MM.1S (cell line): Measurements from ENCODE around the gene KEAP1.

ENCODE experiments used
- DNase-seq: peaks from one replicate; pipeline ENCODE4 v3.0.0-alpha.2; 2015
- H2AFZ ChIP-seq: fragments of 300-600 bp; sonication (generic); 2 replicates; pipeline ENCODE4 v1.6.0; 2016; ENCODE audit warnings: antibody characterized with exemption, low read length
- H3F3A ChIP-seq: fragments of 300-600 bp; sonication (generic); 2 replicates; pipeline ENCODE4 v1.6.1; 2016; ENCODE audit warnings: mild to moderate bottlenecking, antibody characterized with exemption, low read length, moderate library complexity, mixed read lengths; ENCODE audit not compliant: insufficient read depth
- H3K27ac ChIP-seq: fragments of 300-600 bp; sonication (generic); 2 replicates; pipeline ENCODE4 v1.5.1; 2016; ENCODE audit warnings: mild to moderate bottlenecking, low read length
- H3K27me3 ChIP-seq: fragments of 300-600 bp; sonication (generic); replicated peaks from 2 replicates; pipeline ENCODE4 v1.6.0; 2016; ENCODE audit warnings: low read length; ENCODE audit not compliant: insufficient read depth
- H3K36me3 ChIP-seq: fragments of 300-600 bp; sonication (generic); replicated peaks from 2 replicates; pipeline ENCODE4 v1.6.1; 2016; ENCODE audit warnings: mild to moderate bottlenecking, low read length, mixed read lengths; ENCODE audit not compliant: insufficient read depth
- H3K4me1 ChIP-seq: fragments of 300-600 bp; sonication (generic); 2 replicates; pipeline ENCODE4 v1.6.1; 2016; ENCODE audit warnings: low read length, mixed read lengths
- H3K4me2 ChIP-seq: fragments of 300-600 bp; sonication (generic); 2 replicates; pipeline ENCODE4 v1.6.0; 2016; ENCODE audit warnings: low read depth, low read length
- H3K4me3 ChIP-seq: fragments of 300-600 bp; sonication (generic); 2 replicates; pipeline ENCODE4 v1.5.1; 2016; ENCODE audit warnings: low read length, mixed read lengths
- H3K79me2 ChIP-seq: fragments of 300-600 bp; sonication (generic); 2 replicates; pipeline ENCODE4 v1.6.1; 2016; ENCODE audit warnings: mixed run types, low read length, mixed read lengths
- H3K9ac ChIP-seq: fragments of 300-600 bp; sonication (generic); 2 replicates; pipeline ENCODE4 v1.6.1; 2016; ENCODE audit warnings: low read length, mixed read lengths
- H3K9me2 ChIP-seq: fragments of 300-600 bp; sonication (generic); replicated peaks from 2 replicates; pipeline ENCODE4 v1.6.1; 2016; ENCODE audit warnings: mild to moderate bottlenecking, low read length, mixed read lengths; ENCODE audit not compliant: insufficient read depth
- H3K9me3 ChIP-seq: fragments of 300-600 bp; sonication (generic); replicated peaks from 2 replicates; pipeline ENCODE4 v1.6.1; 2016; ENCODE audit warnings: mild to moderate bottlenecking, low read length, mixed read lengths; ENCODE audit not compliant: insufficient read depth
- H4K20me1 ChIP-seq: fragments of 300-600 bp; sonication (generic); 2 replicates; pipeline ENCODE4 v1.6.1; 2016; ENCODE audit warnings: mild to moderate bottlenecking, low read length, moderate library complexity, mixed read lengths; ENCODE audit not compliant: insufficient read depth
- EZH2 ChIP-seq: fragments of 300-600 bp; sonication (generic); optimal IDR thresholded peaks from 2 replicates; pipeline ENCODE3; 2017; ENCODE audit warnings: low read depth, mild to moderate bottlenecking, antibody characterized with exemption, low read length, mixed read lengths
- EZH2phosphoT487 ChIP-seq: fragments of 300-600 bp; sonication (generic); IDR thresholded peaks from 2 replicates; pipeline ENCODE4 v1.6.1; 2018; ENCODE audit warnings: antibody characterized with exemption, low read length
- TF ChIP-seq, protein P1 (sequence below): fragments of 300-600 bp; sonication (generic); IDR thresholded peaks from 2 replicates; pipeline ENCODE4 v1.5.1; 2016; ENCODE audit warnings: antibody characterized with exemption, low read length, mixed read lengths

The KEAP1 gene

DNA sequence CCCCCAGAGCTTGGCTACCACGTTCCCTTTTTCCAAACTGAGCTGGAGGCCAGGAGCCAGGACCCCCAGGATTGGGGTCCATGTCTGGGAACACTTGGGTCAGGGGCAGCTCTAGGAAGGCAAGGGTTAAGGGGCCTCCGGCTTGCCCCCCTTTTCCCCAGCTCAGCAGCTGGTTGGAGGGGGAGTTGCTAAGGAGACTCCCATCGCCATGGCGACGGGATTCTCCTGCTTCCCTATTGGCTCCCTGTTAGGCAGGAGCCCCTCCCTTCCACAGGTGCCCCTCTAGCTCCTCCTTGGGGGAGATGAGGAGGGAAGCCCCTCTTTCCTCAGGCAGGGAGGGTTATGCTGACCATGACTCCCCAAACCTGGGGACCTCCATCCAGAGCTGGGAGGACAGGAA is 48.9 kb downstream of the KEAP1 start:
- no peak overlapping the region for H3K4me3 ChIP-seq
- H3K9ac ChIP-seq, result no peak overlapping the region
- no peaks in the 10 kb centered on the region for H3K9me3 ChIP-seq
- H3K9me2 ChIP-seq, result no peaks in the 10 kb centered on the region
- no peaks in the 10 kb centered on the region for H3K79me2 ChIP-seq
- H3K27me3 ChIP-seq, result no peaks in the 10 kb centered on the region
- DNase-seq, result no peak
- H3K27ac ChIP-seq, result no peak overlapping the region
- H4K20me1 ChIP-seq, result no peaks in the 10 kb centered on the region
- no peaks in the 10 kb centered on the region for H3F3A ChIP-seq
- H3K36me3 ChIP-seq, result no peaks in the 10 kb centered on the region
- H3K4me2 ChIP-seq, result no peak overlapping the region
- no peaks in the 10 kb centered on the region for H3K4me1 ChIP-seq
- H2AFZ ChIP-seq, result no peak overlapping the region
- TF ChIP-seq EZH2phosphoT487 (no peak), EZH2 (no peak)
- TF ChIP-seq, protein P1, sequence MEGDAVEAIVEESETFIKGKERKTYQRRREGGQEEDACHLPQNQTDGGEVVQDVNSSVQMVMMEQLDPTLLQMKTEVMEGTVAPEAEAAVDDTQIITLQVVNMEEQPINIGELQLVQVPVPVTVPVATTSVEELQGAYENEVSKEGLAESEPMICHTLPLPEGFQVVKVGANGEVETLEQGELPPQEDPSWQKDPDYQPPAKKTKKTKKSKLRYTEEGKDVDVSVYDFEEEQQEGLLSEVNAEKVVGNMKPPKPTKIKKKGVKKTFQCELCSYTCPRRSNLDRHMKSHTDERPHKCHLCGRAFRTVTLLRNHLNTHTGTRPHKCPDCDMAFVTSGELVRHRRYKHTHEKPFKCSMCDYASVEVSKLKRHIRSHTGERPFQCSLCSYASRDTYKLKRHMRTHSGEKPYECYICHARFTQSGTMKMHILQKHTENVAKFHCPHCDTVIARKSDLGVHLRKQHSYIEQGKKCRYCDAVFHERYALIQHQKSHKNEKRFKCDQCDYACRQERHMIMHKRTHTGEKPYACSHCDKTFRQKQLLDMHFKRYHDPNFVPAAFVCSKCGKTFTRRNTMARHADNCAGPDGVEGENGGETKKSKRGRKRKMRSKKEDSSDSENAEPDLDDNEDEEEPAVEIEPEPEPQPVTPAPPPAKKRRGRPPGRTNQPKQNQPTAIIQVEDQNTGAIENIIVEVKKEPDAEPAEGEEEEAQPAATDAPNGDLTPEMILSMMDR, result no peak

DNA sequence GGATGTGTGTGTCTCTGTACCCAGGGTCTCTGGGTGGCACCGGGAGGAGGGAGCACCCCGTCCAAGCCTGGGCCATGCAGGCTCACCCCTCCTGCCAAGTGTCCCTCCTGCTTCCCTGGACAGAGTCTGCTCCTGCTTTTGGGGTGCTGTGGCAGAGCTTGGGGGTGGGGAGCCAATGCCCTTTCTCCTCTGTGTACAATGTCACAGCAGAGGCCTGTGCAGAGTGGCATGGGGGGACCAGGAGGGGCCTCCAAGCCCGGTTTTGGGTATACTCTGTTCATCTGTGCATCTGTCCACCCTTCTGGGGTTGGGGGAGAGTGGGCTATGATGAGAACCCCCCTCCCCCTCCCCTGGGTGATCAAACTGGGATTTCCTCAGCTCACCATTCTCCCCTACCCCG is 49.3 kb downstream of the KEAP1 start:
- no peak overlapping the region for H3K4me2 ChIP-seq
- H3K4me3 ChIP-seq, result no peak overlapping the region
- no peak overlapping the region for H3K9ac ChIP-seq
- H3K27ac ChIP-seq, result no peak overlapping the region
- H2AFZ ChIP-seq, result no peak overlapping the region
- DNase-seq, result no peak
- TF ChIP-seq EZH2phosphoT487, result no peak
- TF ChIP-seq, protein P1, result no peak
- H3F3A ChIP-seq, result no peaks in the 10 kb centered on the region
- no peaks in the 10 kb centered on the region for H3K27me3 ChIP-seq
- H3K9me2 ChIP-seq, result no peaks in the 10 kb centered on the region
- H3K79me2 ChIP-seq, result no peaks in the 10 kb centered on the region
- no peaks in the 10 kb centered on the region for H3K9me3 ChIP-seq
- no peaks in the 10 kb centered on the region for H4K20me1 ChIP-seq
- H3K4me1 ChIP-seq, result no peaks in the 10 kb centered on the region
- H3K36me3 ChIP-seq, result no peaks in the 10 kb centered on the region

DNA sequence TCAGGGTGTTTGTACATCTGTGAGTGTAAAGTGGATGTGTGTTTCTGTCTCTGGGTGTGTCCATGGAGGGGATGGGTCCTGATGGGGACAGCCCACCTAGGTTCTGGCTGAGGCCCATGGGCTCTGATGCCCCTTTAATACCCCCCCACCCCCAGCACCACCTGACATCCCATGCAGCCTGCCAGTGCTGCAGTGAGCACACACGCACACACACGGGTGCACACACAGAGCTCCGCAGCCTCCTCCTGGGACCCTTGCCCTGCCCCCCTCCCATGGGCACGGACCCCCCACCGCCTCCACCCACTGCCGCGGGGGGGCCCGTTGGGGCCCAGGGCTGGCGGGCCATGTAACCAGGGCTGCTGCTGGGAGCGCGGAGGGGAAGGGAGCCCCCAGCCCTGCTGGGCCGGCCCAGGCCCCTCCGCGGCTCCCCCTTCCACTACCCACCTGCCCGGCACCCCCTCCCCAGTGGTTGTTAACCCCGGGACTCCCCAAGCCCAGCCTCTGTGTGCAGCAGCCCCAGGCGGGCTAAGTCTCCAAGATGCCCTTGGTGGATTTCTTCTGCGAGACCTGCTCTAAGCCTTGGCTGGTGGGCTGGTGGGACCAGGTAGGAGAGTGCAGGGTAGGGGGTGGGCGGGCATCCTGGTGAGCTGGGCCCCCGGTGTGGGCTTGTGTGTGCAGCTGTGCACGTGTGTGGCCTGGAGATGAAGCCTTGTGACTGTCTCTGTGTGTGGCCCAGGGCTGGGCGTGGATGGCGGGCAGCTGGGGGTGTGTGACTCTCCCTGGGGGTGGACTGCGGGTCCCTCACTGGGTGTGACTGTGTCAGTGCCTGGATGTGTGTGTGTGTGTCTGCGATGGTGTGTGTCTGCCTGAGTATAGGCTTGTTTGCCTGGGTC is 50.2 kb downstream of the KEAP1 start:
- no peak for DNase-seq
- Histone ChIP-seq H2AFZ (no peak overlapping the region), H3K27ac (no peak overlapping the region), H4K20me1 (no peaks in the 10 kb centered on the region), H3K9ac (no peak overlapping the region), H3K79me2 (no peaks in the 10 kb centered on the region), H3K9me3 (no peaks in the 10 kb centered on the region), H3F3A (no peaks in the 10 kb centered on the region), H3K4me2 (no peak overlapping the region), H3K4me3 (no peak overlapping the region), H3K9me2 (no peaks in the 10 kb centered on the region), H3K27me3 (no peaks in the 10 kb centered on the region), H3K36me3 (no peaks in the 10 kb centered on the region), H3K4me1 (no peaks in the 10 kb centered on the region)
- TF ChIP-seq EZH2phosphoT487, result no peak
- TF ChIP-seq, protein P1, result no peak
